H9 (cell line): ENCODE data around the gene CRYBB1. TPM values are rescaled to one million over a fixed set of nuclear protein-coding genes. Genes with fewer than 3 reads are reported as not detected.

Experiments used
- DNase-seq: peaks from one replicate; pipeline ENCODE4 v3.0.0-alpha.2; 2017
- H2AFZ ChIP-seq: one replicate; pipeline ENCODE4 v1.6.1; 2013; ENCODE audit warnings: mild to moderate bottlenecking, low read length, control low read depth, moderate library complexity
- H2AK5ac ChIP-seq: 2 replicates; pipeline ENCODE4 v1.6.1; 2013; ENCODE audit warnings: low read length, control low read depth, mixed read lengths; ENCODE audit not compliant: insufficient read length
- H2BK120ac ChIP-seq: one replicate; pipeline ENCODE4 v1.6.1; 2013; ENCODE audit warnings: low read depth, mild to moderate bottlenecking, low read length, control low read depth, inconsistent platforms; ENCODE audit not compliant: poor library complexity, severe bottlenecking
- H2BK12ac ChIP-seq: 2 replicates; pipeline ENCODE4 v1.6.1; 2013; ENCODE audit warnings: low read length, control low read depth, mixed read lengths, low read depth; ENCODE audit not compliant: insufficient read length
- H2BK15ac ChIP-seq: 2 replicates; pipeline ENCODE4 v1.6.1; 2013; ENCODE audit warnings: low read depth, low read length, control low read depth
- H2BK20ac ChIP-seq: one replicate; pipeline ENCODE4 v1.6.1; 2013; ENCODE audit warnings: low read depth, mild to moderate bottlenecking, low read length, control low read depth, inconsistent platforms; ENCODE audit not compliant: poor library complexity, severe bottlenecking
- H2BK5ac ChIP-seq: 2 replicates; pipeline ENCODE4 v1.6.1; 2013; ENCODE audit warnings: low read length, control low read depth, mixed read lengths; ENCODE audit not compliant: insufficient read length
- H3K14ac ChIP-seq: 2 replicates; pipeline ENCODE4 v1.6.1; 2013; ENCODE audit warnings: low read length, control low read depth; ENCODE audit not compliant: insufficient read depth
- H3K18ac ChIP-seq: 2 replicates; pipeline ENCODE4 v1.6.1; 2013; ENCODE audit warnings: low read depth, mild to moderate bottlenecking, mixed read lengths, low read length, control low read depth; ENCODE audit not compliant: insufficient read length
- H3K23ac ChIP-seq: 2 replicates; pipeline ENCODE4 v1.6.1; 2013; ENCODE audit warnings: low read length, control low read depth, mixed read lengths, low read depth; ENCODE audit not compliant: insufficient read length
- H3K23me2 ChIP-seq: 2 replicates; pipeline ENCODE4 v1.6.1; 2013; ENCODE audit warnings: low read depth, mild to moderate bottlenecking, mixed read lengths, low read length, control low read depth; ENCODE audit not compliant: insufficient read length, poor library complexity, severe bottlenecking
- H3K27ac ChIP-seq: 2 replicates; pipeline ENCODE4 v1.5.1; 2013; ENCODE audit warnings: low read length, control low read depth, mixed read lengths, low read depth; ENCODE audit not compliant: insufficient read length
- H3K27me3 ChIP-seq: 2 replicates; pipeline ENCODE4 v1.6.1; 2013; ENCODE audit warnings: low read length, control low read depth, inconsistent platforms; ENCODE audit not compliant: insufficient read depth
- H3K4ac ChIP-seq: 2 replicates; pipeline ENCODE4 v1.6.1; 2013; ENCODE audit warnings: low read depth, mild to moderate bottlenecking, control low read depth, inconsistent platforms, low read length, moderate library complexity
- H3K4me1 ChIP-seq: 2 replicates; pipeline ENCODE4 v1.6.1; 2013; ENCODE audit warnings: low read length, control low read depth, inconsistent platforms; ENCODE audit not compliant: insufficient read depth
- H3K4me2 ChIP-seq: 2 replicates; pipeline ENCODE4 v1.6.1; 2013; ENCODE audit warnings: low read length, control low read depth, mixed read lengths; ENCODE audit not compliant: insufficient read length, insufficient read depth
- H3K56ac ChIP-seq: 2 replicates; pipeline ENCODE4 v1.6.1; 2013; ENCODE audit warnings: low read depth, mild to moderate bottlenecking, mixed read lengths, low read length, control low read depth; ENCODE audit not compliant: insufficient read length
- H3K79me1 ChIP-seq: 2 replicates; pipeline ENCODE4 v1.6.1; 2013; ENCODE audit warnings: low read depth, mild to moderate bottlenecking, moderate library complexity, low read length, control low read depth, inconsistent platforms; ENCODE audit not compliant: insufficient read depth, poor library complexity, severe bottlenecking
- H3K79me2 ChIP-seq: 2 replicates; pipeline ENCODE4 v1.6.1; 2013; ENCODE audit warnings: low read length, control low read depth, inconsistent platforms; ENCODE audit not compliant: insufficient read depth
- H3K9ac ChIP-seq: 2 replicates; pipeline ENCODE4 v1.6.1; 2013; ENCODE audit warnings: low read length, control low read depth, mixed read lengths; ENCODE audit not compliant: insufficient read length; ENCODE audit errors: extremely low read depth
- H3K9me3 ChIP-seq: one replicate; pipeline ENCODE4 v1.6.1; 2013; ENCODE audit warnings: low read depth, low read length, inconsistent platforms; ENCODE audit not compliant: control insufficient read depth
- H3T11ph ChIP-seq: one replicate; pipeline ENCODE4 v1.6.1; 2013; ENCODE audit warnings: mild to moderate bottlenecking, low read length, control low read depth, inconsistent platforms
- H4K20me1 ChIP-seq: one replicate; pipeline ENCODE4 v1.6.1; 2013; ENCODE audit not compliant: control insufficient read depth, insufficient read length, insufficient read depth
- H4K5ac ChIP-seq: 2 replicates; pipeline ENCODE4 v1.6.1; 2013; ENCODE audit warnings: low read depth, mild to moderate bottlenecking, mixed read lengths, low read length, control low read depth; ENCODE audit not compliant: insufficient read length
- H4K8ac ChIP-seq: replicated peaks from 2 replicates; pipeline ENCODE4 v1.6.1; 2013; ENCODE audit warnings: low read length, control low read depth, mixed read lengths, low read depth; ENCODE audit not compliant: insufficient read length
- H4K91ac ChIP-seq: 2 replicates; pipeline ENCODE4 v1.6.1; 2013; ENCODE audit warnings: low read depth, mild to moderate bottlenecking, moderate library complexity, mixed read lengths, low read length, control low read depth; ENCODE audit not compliant: insufficient read length
- H3K27ac Mint-ChIP-seq, 3 experiments: 2 replicates in 2 of 3; 3 replicates in 1 of 3; pipeline ENCODE4 v1.8.0; 2020 to 2021; ENCODE audit warnings: mixed read lengths in 3 of 3, mild to moderate bottlenecking in 1 of 3, moderate library complexity in 1 of 3
- H3K27me3 Mint-ChIP-seq: 2 replicates; pipeline ENCODE4 v1.8.0; 2021; ENCODE audit warnings: low read depth, mild to moderate bottlenecking, moderate library complexity, mixed read lengths
- H3K36me3 Mint-ChIP-seq, 3 experiments: 2 replicates in 2 of 3; 3 replicates in 1 of 3; pipeline ENCODE4 v1.8.0; 2020 to 2021; ENCODE audit warnings: low read depth in 3 of 3, mixed read lengths in 3 of 3; ENCODE audit not compliant: insufficient read depth in 1 of 3
- H3K4me1 Mint-ChIP-seq, 2 experiments: 2 replicates each; pipeline ENCODE4 v1.8.0; 2020; ENCODE audit warnings: mixed read lengths in 2 of 2
- H3K4me3 Mint-ChIP-seq, 2 experiments: 2 replicates in 1 of 2; 3 replicates in 1 of 2; pipeline ENCODE4 v1.8.0; 2020 to 2021; ENCODE audit warnings: mild to moderate bottlenecking in 2 of 2, mixed read lengths in 2 of 2, moderate library complexity in 1 of 2
- H3K9me3 Mint-ChIP-seq, 2 experiments: 2 replicates in 1 of 2; 3 replicates in 1 of 2; pipeline ENCODE4 v1.8.0; 2020; ENCODE audit warnings: mild to moderate bottlenecking in 2 of 2, mixed read lengths in 2 of 2, moderate library complexity in 1 of 2
- WGBS: extraction: QIAGEN DNeasy Blood & Tissue Kit; methylation state at CpG from one replicate; pipeline ENCODE4 v1.1.7; 2013; ENCODE audit warnings: missing lambda C conversion rate, low lambda C conversion rate, mixed read lengths; ENCODE audit not compliant: insufficient read length; ENCODE audit errors: extremely low coverage; 5-methylcytosine and 5-hydroxymethylcytosine counted together
- total RNA-seq: library from RNA; stranded (reverse); gene quantifications from 2 replicates; pipeline ENCODE4 v1.2.1, GENCODE V29; 2021
- TF ChIP-seq, protein P1 (sequence below): fragments of 200-600 bp; sonication (generic); conservative IDR thresholded peaks from 3 replicates; pipeline ENCODE4 v1.8.0; 2021; ENCODE audit warnings: antibody characterized with exemption, mild to moderate bottlenecking

CRYBB1 gene
- total RNA-seq, 1 experiment from 2014 or later: 5.4 TPM

DNA sequence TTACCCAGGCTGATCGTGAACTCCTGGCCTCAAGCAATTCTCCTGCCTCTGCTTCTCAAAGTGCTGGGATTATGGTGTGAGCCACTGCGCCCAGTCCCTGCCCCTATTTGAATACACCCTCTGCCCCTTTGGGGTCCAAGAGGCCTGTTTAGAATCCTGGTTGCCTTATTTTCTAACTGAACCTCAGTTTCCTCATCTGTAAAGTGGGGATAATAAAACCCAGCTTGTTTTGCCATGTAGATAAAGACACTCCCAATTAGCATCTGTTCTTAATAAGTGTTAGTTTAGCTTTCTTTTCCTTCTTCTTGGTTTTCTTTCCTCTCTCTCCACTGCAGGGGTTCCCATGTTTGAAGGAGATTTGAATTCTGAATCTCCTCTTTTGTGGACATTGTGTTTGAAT, 44.3 kb upstream of the CRYBB1 start:
- Mint-ChIP-seq H3K27ac (peak overlapping the region in 2 of 3 experiments; percentile 2 to 92; a peak in 4 of 7 replicates), H3K36me3 (peaks cover 25 to 65% (median 45%) of the 10 kb centered on the region in 3 experiments; a peak in 6 of 7 replicates), H3K4me1 (peaks cover 43 to 64% of the 10 kb centered on the region in 2 experiments), H3K4me3 (no peak overlapping the region), H3K27me3 (peaks cover 8% of the 10 kb centered on the region), H3K9me3 (no peaks in the 10 kb centered on the region; a peak in 1 of 5 replicates)
- Histone ChIP-seq H2BK5ac (no peak overlapping the region), H4K8ac (no peak overlapping the region), H3K9me3 (no peaks in the 10 kb centered on the region), H3K4me1 (no peaks in the 10 kb centered on the region; the same call in 1 of the 2 replicates), H3K4me2 (no peak overlapping the region), H3K27me3 (no peaks in the 10 kb centered on the region), H3K27ac (no peak overlapping the region), H2AK5ac (no peak overlapping the region), H4K20me1 (no peaks in the 10 kb centered on the region), H3K79me1 (no peaks in the 10 kb centered on the region), H3K79me2 (no peaks in the 10 kb centered on the region; the same call in 1 of the 2 replicates), H3K4ac (no peak overlapping the region), H2BK20ac (no peak overlapping the region), H2BK120ac (no peak overlapping the region), H2BK12ac (no peak overlapping the region), H3K14ac (no peak overlapping the region), H4K91ac (no peak overlapping the region), H3K9ac (no peak overlapping the region), H4K5ac (no peak overlapping the region), H3K56ac (no peak overlapping the region), H2BK15ac (no peak overlapping the region), H3K18ac (no peak overlapping the region), H3T11ph (no peak overlapping the region), H2AFZ (no peak overlapping the region), H3K23me2 (peaks cover 12% of the 10 kb centered on the region), H3K23ac (no peak overlapping the region)
- no peak for DNase-seq
- TF ChIP-seq, protein P1, sequence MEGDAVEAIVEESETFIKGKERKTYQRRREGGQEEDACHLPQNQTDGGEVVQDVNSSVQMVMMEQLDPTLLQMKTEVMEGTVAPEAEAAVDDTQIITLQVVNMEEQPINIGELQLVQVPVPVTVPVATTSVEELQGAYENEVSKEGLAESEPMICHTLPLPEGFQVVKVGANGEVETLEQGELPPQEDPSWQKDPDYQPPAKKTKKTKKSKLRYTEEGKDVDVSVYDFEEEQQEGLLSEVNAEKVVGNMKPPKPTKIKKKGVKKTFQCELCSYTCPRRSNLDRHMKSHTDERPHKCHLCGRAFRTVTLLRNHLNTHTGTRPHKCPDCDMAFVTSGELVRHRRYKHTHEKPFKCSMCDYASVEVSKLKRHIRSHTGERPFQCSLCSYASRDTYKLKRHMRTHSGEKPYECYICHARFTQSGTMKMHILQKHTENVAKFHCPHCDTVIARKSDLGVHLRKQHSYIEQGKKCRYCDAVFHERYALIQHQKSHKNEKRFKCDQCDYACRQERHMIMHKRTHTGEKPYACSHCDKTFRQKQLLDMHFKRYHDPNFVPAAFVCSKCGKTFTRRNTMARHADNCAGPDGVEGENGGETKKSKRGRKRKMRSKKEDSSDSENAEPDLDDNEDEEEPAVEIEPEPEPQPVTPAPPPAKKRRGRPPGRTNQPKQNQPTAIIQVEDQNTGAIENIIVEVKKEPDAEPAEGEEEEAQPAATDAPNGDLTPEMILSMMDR: no peak
- no CpG with 5 or more reads among the region's 2 CpGs for WGBS
